Activated naive CD8-positive, alpha-beta T cell treated with anti-CD3 and anti-CD28 coated beads for 36 hours (primary cell): Measurements from ENCODE around the gene KCNK1. TPM values are rescaled to one million over a fixed set of nuclear protein-coding genes. Genes with fewer than 3 reads are reported as not detected.
"Not testable (repeated sequence)": the region's sequence is repeated elsewhere in the genome, so short reads cannot be mapped to it uniquely, and the experiment has no call there.

Experiments
- DNase-seq: peaks from one replicate; pipeline ENCODE4 v3.0.0; 2021
- H3K27ac Mint-ChIP-seq: one replicate; pipeline ENCODE4 v1.8.0; 2022; ENCODE audit warnings: mild to moderate bottlenecking, moderate library complexity, mixed read lengths
- H3K27me3 Mint-ChIP-seq: one replicate; pipeline ENCODE4 v1.8.0; 2022; ENCODE audit warnings: mild to moderate bottlenecking, mixed read lengths
- H3K36me3 Mint-ChIP-seq: one replicate; pipeline ENCODE4 v1.8.0; 2021; ENCODE audit warnings: mild to moderate bottlenecking, mixed read lengths
- H3K4me1 Mint-ChIP-seq: one replicate; pipeline ENCODE4 v1.8.0; 2021; ENCODE audit warnings: mixed read lengths
- H3K4me3 Mint-ChIP-seq: one replicate; pipeline ENCODE4 v1.8.0; 2022; ENCODE audit warnings: mild to moderate bottlenecking, moderate library complexity, mixed read lengths
- H3K9me3 Mint-ChIP-seq: one replicate; pipeline ENCODE4 v1.8.0; 2022; ENCODE audit warnings: mixed read lengths
- total RNA-seq, 2 experiments: library from RNA; stranded (reverse); gene quantifications; one replicate each; pipeline ENCODE4 v1.2.3, GENCODE V29; 2021

KCNK1 gene
- total RNA-seq, 2 experiments from 2014 or later: not detected

- Mint-ChIP-seq H3K4me3 (no peak overlapping the region), H3K36me3 (no peaks in the 10 kb centered on the region), H3K4me1 (no peaks in the 10 kb centered on the region), H3K9me3 (no peaks in the 10 kb centered on the region), H3K27me3 (no peaks in the 10 kb centered on the region), H3K27ac (no peak overlapping the region)
- no peak for DNase-seq
These were observed 65.1 kb downstream of the KCNK1 start for GRCh38 chr1:233679030-233679429.

- DNase-seq: no peak
These were observed 65.9 kb downstream of the KCNK1 start for GRCh38 chr1:233679591-233680373.

GRCh38 chr1:233681285-233681684, 67.4 kb downstream of the KCNK1 start:
- Mint-ChIP-seq H3K4me1 (no peaks in the 10 kb centered on the region), H3K4me3 (no peak overlapping the region), H3K27ac (no peak overlapping the region), H3K36me3 (no peaks in the 10 kb centered on the region), H3K9me3 (no peaks in the 10 kb centered on the region), H3K27me3 (no peaks in the 10 kb centered on the region)
- no peak for DNase-seq

More at GRCh38 chr1:233679591-233680373, 65.9 kb downstream of the KCNK1 start:
- Mint-ChIP-seq H3K9me3 (no peaks in the 10 kb centered on the region), H3K27ac (no peak overlapping the region), H3K36me3 (no peaks in the 10 kb centered on the region), H3K4me1 (no peaks in the 10 kb centered on the region), H3K4me3 (no peak overlapping the region), H3K27me3 (no peaks in the 10 kb centered on the region)

- H3K9me3 Mint-ChIP-seq, H3K27ac Mint-ChIP-seq, H3K4me3 Mint-ChIP-seq, H3K36me3 Mint-ChIP-seq, H3K4me1 Mint-ChIP-seq, DNase-seq: not testable (repeated sequence)
- H3K27me3 Mint-ChIP-seq: peaks cover 16% of the 10 kb centered on the region
These were observed 72.7 kb downstream of the KCNK1 start for GRCh38 chr1:233686653-233687052.

- DNase-seq: no peak
These were observed 75.3 kb downstream of the KCNK1 start for GRCh38 chr1:233689017-233689747.

GRCh38 chr1:233689748-233690254, 75.9 kb downstream of the KCNK1 start:
- no peaks in the 10 kb centered on the region for H3K36me3 Mint-ChIP-seq
- H3K4me1 Mint-ChIP-seq: no peaks in the 10 kb centered on the region
- peaks cover 16% of the 10 kb centered on the region for H3K27me3 Mint-ChIP-seq
- H3K9me3 Mint-ChIP-seq: no peaks in the 10 kb centered on the region
- no peak for DNase-seq
- no peak overlapping the region for H3K27ac Mint-ChIP-seq
- no peak overlapping the region for H3K4me3 Mint-ChIP-seq

More at GRCh38 chr1:233689017-233689747, 75.3 kb downstream of the KCNK1 start:
- no peaks in the 10 kb centered on the region for H3K9me3 Mint-ChIP-seq
- H3K4me3 Mint-ChIP-seq: no peak overlapping the region
- no peaks in the 10 kb centered on the region for H3K4me1 Mint-ChIP-seq
- H3K27ac Mint-ChIP-seq: no peak overlapping the region
- H3K36me3 Mint-ChIP-seq: no peaks in the 10 kb centered on the region
- peaks cover 16% of the 10 kb centered on the region for H3K27me3 Mint-ChIP-seq

- Mint-ChIP-seq H3K4me3 (no peak overlapping the region), H3K27ac (no peak overlapping the region), H3K36me3 (no peaks in the 10 kb centered on the region), H3K9me3 (peaks cover 1% of the 10 kb centered on the region), H3K27me3 (peaks cover 16% of the 10 kb centered on the region), H3K4me1 (no peaks in the 10 kb centered on the region)
- DNase-seq: no peak
These were observed 82.0 kb downstream of the KCNK1 start for GRCh38 chr1:233695901-233696300.

- H3K4me3 Mint-ChIP-seq: no peak overlapping the region
These were observed 86.4 kb downstream of the KCNK1 start for GRCh38 chr1:233700338-233700737.

GRCh38 chr1:233704170-233704897, 90.4 kb downstream of the KCNK1 start:
- Mint-ChIP-seq H3K36me3 (no peaks in the 10 kb centered on the region), H3K9me3 (no peaks in the 10 kb centered on the region), H3K4me1 (no peaks in the 10 kb centered on the region)

More at GRCh38 chr1:233700338-233700737, 86.4 kb downstream of the KCNK1 start:
- peaks cover 1% of the 10 kb centered on the region for H3K9me3 Mint-ChIP-seq
- DNase-seq: no peak
- peaks cover 23% of the 10 kb centered on the region for H3K27me3 Mint-ChIP-seq
- H3K27ac Mint-ChIP-seq: no peak overlapping the region
- no peaks in the 10 kb centered on the region for H3K36me3 Mint-ChIP-seq
- no peaks in the 10 kb centered on the region for H3K4me1 Mint-ChIP-seq

GRCh38 chr1:233704898-233705723, 91.2 kb downstream of the KCNK1 start:
- Mint-ChIP-seq H3K27ac (no peak overlapping the region), H3K36me3 (no peaks in the 10 kb centered on the region), H3K9me3 (no peaks in the 10 kb centered on the region), H3K4me3 (no peak overlapping the region), H3K4me1 (no peaks in the 10 kb centered on the region), H3K27me3 (peaks cover 13% of the 10 kb centered on the region)
- no peak for DNase-seq

More at GRCh38 chr1:233704170-233704897, 90.4 kb downstream of the KCNK1 start:
- Mint-ChIP-seq H3K27me3 (peaks cover 13% of the 10 kb centered on the region), H3K4me3 (no peak overlapping the region), H3K27ac (no peak overlapping the region)
- no peak for DNase-seq

GRCh38 chr1:233707153-233707879, 93.4 kb downstream of the KCNK1 start:
- H3K4me3 Mint-ChIP-seq: no peak overlapping the region
- H3K36me3 Mint-ChIP-seq: no peaks in the 10 kb centered on the region
- no peak overlapping the region for H3K27ac Mint-ChIP-seq
- DNase-seq: no peak
- no peaks in the 10 kb centered on the region for H3K4me1 Mint-ChIP-seq
- H3K9me3 Mint-ChIP-seq: peaks cover 4% of the 10 kb centered on the region
- H3K27me3 Mint-ChIP-seq: no peaks in the 10 kb centered on the region

- Mint-ChIP-seq H3K4me3 (no peak overlapping the region), H3K36me3 (no peaks in the 10 kb centered on the region)
These were observed 94.2 kb downstream of the KCNK1 start for GRCh38 chr1:233707880-233708815.

GRCh38 chr1:233710031-233710430, 96.1 kb downstream of the KCNK1 start:
- no peaks in the 10 kb centered on the region for H3K4me1 Mint-ChIP-seq
- H3K27me3 Mint-ChIP-seq: no peaks in the 10 kb centered on the region
- H3K36me3 Mint-ChIP-seq: no peaks in the 10 kb centered on the region
- H3K27ac Mint-ChIP-seq: no peak overlapping the region
- DNase-seq: no peak
- H3K9me3 Mint-ChIP-seq: peaks cover 4% of the 10 kb centered on the region
- H3K4me3 Mint-ChIP-seq: no peak overlapping the region

More at GRCh38 chr1:233707880-233708815, 94.2 kb downstream of the KCNK1 start:
- H3K27me3 Mint-ChIP-seq: no peaks in the 10 kb centered on the region
- DNase-seq: no peak
- H3K9me3 Mint-ChIP-seq: peaks cover 4% of the 10 kb centered on the region
- H3K4me1 Mint-ChIP-seq: no peaks in the 10 kb centered on the region
- no peak overlapping the region for H3K27ac Mint-ChIP-seq
